Upper lobe of left lung (tissue), 6 donors: Measurements from ENCODE around the gene ODF4. TPM values are rescaled to one million over a fixed set of nuclear protein-coding genes. Genes with fewer than 3 reads are reported as not detected.
"Not testable (repeated sequence)": the region's sequence is repeated elsewhere in the genome, so short reads cannot be mapped to it uniquely, and the experiment has no call there.

ENCODE experiments used
- ATAC-seq, 2 donors: fragments of 200-7000 bp; cut with Tn5 transposase; one replicate each; pipeline ENCODE4 v1.9.1; 2022; ENCODE audit warnings: mild to moderate bottlenecking in 2 of 2, moderate library complexity in 2 of 2; ENCODE audit not compliant: low FRiP score in 2 of 2
- DNase-seq, 2 donors: peaks; one replicate each; pipeline ENCODE4 v3.0.0-alpha.2; 2019 to 2020
- H3K27ac ChIP-seq, 4 donors: fragments of 200-600 bp; sonication (generic); one replicate each; pipeline ENCODE4 v1.5.1; 2016 to 2019
- H3K27me3 ChIP-seq, 4 donors: fragments of 200-600 bp; sonication (generic); one replicate each; pipeline ENCODE4 v1.5.1; 2017 to 2019
- H3K36me3 ChIP-seq, 4 donors: fragments of 200-600 bp; sonication (generic); one replicate each; pipeline ENCODE4 v1.5.1; 2016 to 2019
- H3K4me1 ChIP-seq, 4 donors: fragments of 200-600 bp; sonication (generic); one replicate each; pipeline ENCODE4 v1.5.1; 2018 to 2019
- H3K4me3 ChIP-seq, 4 donors: fragments of 200-600 bp; sonication (generic); one replicate each; pipeline ENCODE4 v1.5.1; 2017 to 2019; ENCODE audit warnings: mild to moderate bottlenecking in 2 of 4, moderate library complexity in 1 of 4
- H3K9me3 ChIP-seq, 4 donors: fragments of 200-600 bp; sonication (generic); one replicate each; pipeline ENCODE4 v1.5.1; 2018 to 2019
- EP300 ChIP-seq, 4 donors: sonication (generic); formaldehyde crosslinking; IDR thresholded peaks; one replicate each; pipeline ENCODE4 v1.5.1; 2017; ENCODE audit warnings: antibody characterized with exemption in 4 of 4, control low read depth in 2 of 4
- POLR2A ChIP-seq, 4 donors: fragments of 450-650 bp; IDR thresholded peaks; one replicate each; pipeline ENCODE4 v1.5.1; 2016 to 2017; ENCODE audit warnings: antibody characterized with exemption in 4 of 4, mild to moderate bottlenecking in 2 of 4
- POLR2AphosphoS5 ChIP-seq, 2 donors: sonication (generic); formaldehyde crosslinking; IDR thresholded peaks; one replicate each; pipeline ENCODE4 v1.5.1; 2017; ENCODE audit warnings: antibody characterized with exemption in 2 of 2
- WGBS, 2 donors: methylation state at CpG; one replicate each; pipeline ENCODE4 v1.1.5; 2017 to 2018; 5-methylcytosine and 5-hydroxymethylcytosine counted together
- total RNA-seq, 6 donors: library from RNA; depleted of rRNA in 4 of 6; stranded (reverse); fragments of >200 nt in 4 of 6; gene quantifications; one replicate each; pipeline versions ENCODE4 v1.1.0 to v1.2.1, GENCODE V29; 2016 to 2021
- TF ChIP-seq, protein P1 (sequence below), 6 experiments: fragments of 450-650 bp in 4 of 6; fragments of 200-600 bp in 2 of 6; sonication (generic) in 2 of 6; IDR thresholded peaks; one replicate each; pipeline ENCODE4 v1.5.1; 2016 to 2019; ENCODE audit warnings: antibody characterized with exemption in 6 of 6
- donor health status: DM: no; HTN: no; CAD: no; lungs with moderate emphysema.
- donor health status: DM: no; HTN: yes; CAD: no; lungs with severe emphysema.

ODF4 gene
- total RNA-seq, 6 donors from 2014 or later = not detected

GRCh38 chr17:8376271-8377067 lies 36.8 kb downstream of the ODF4 start, which contains the start of gene KRABD2:
KRABD2 (minus strand) TSS chr17:8376704.
- no peak for TF ChIP-seq EP300 (IDR thresholded peaks at IDR 0.05)
- TF ChIP-seq, protein P1, sequence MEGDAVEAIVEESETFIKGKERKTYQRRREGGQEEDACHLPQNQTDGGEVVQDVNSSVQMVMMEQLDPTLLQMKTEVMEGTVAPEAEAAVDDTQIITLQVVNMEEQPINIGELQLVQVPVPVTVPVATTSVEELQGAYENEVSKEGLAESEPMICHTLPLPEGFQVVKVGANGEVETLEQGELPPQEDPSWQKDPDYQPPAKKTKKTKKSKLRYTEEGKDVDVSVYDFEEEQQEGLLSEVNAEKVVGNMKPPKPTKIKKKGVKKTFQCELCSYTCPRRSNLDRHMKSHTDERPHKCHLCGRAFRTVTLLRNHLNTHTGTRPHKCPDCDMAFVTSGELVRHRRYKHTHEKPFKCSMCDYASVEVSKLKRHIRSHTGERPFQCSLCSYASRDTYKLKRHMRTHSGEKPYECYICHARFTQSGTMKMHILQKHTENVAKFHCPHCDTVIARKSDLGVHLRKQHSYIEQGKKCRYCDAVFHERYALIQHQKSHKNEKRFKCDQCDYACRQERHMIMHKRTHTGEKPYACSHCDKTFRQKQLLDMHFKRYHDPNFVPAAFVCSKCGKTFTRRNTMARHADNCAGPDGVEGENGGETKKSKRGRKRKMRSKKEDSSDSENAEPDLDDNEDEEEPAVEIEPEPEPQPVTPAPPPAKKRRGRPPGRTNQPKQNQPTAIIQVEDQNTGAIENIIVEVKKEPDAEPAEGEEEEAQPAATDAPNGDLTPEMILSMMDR (IDR thresholded peaks at IDR 0.05) = peak in 5 of 6 experiments; percentile 58 to 83 (median 70)
- TF ChIP-seq POLR2AphosphoS5 (IDR thresholded peaks at IDR 0.05) = peak; percentile 75 to 81
- peak in 2 of 4 donors; percentile 47 to 80 for TF ChIP-seq POLR2A (IDR thresholded peaks at IDR 0.05)
- Histone ChIP-seq H3K4me1 (peaks cover 34 to 37% (median 35%) of the 10 kb centered on the region in 4 donors), H3K9me3 (no peaks in the 10 kb centered on the region), H3K27me3 (no peaks in the 10 kb centered on the region), H3K36me3 (peaks cover 27 to 47% (median 46%) of the 10 kb centered on the region in 4 donors), H3K4me3 (peak within 1 kb of the TSS; percentile 23 to 88 (median 82)), H3K27ac (peak within 1 kb of the TSS; percentile 81 to 93 (median 88))
- 1% methylated on average over 29 to 40 of the region's 41 CpGs for WGBS, 2 donors
- DNase-seq (peak; percentile 89 to 97), ATAC-seq (peak; percentile 98 to 99)

GRCh38 chr17:8377422-8377821 lies 37.8 kb downstream of the ODF4 start:
- no peak for ATAC-seq
- TF ChIP-seq, protein P1 (IDR thresholded peaks at IDR 0.05) = no peak
- no peak for TF ChIP-seq EP300 (IDR thresholded peaks at IDR 0.05)
- no peak for DNase-seq
- peaks cover 42 to 46% (median 44%) of the 10 kb centered on the region in 4 donors for H3K4me1 ChIP-seq
- peaks cover 27 to 52% (median 49%) of the 10 kb centered on the region in 4 donors for H3K36me3 ChIP-seq
- no peaks in the 10 kb centered on the region for H3K27me3 ChIP-seq
- H3K27ac ChIP-seq = peak overlapping the region in 1 of 4 donors; percentile 84
- WGBS, 2 donors = 88 to 94% methylated on average over 4 of the region's 4 CpGs
- H3K9me3 ChIP-seq = no peaks in the 10 kb centered on the region
- no peak overlapping the region for H3K4me3 ChIP-seq

- H3K36me3 ChIP-seq = peaks cover 27 to 52% (median 49%) of the 10 kb centered on the region in 4 donors
- not testable (repeated sequence) for H3K9me3 ChIP-seq, H3K4me3 ChIP-seq, ATAC-seq, DNase-seq, H3K27me3 ChIP-seq, H3K27ac ChIP-seq
- H3K4me1 ChIP-seq = peaks cover 42 to 46% (median 44%) of the 10 kb centered on the region in 4 donors
- WGBS, 2 donors = 84 to 91% methylated on average over 8 of the region's 8 CpGs
Measured at GRCh38 chr17:8378117-8378516, 38.5 kb downstream of the ODF4 start.

- 65 to 67% methylated on average over 3 of the region's 3 CpGs for WGBS, 2 donors
- no peak for DNase-seq
- no peak for ATAC-seq
- TF ChIP-seq, protein P1 (IDR thresholded peaks at IDR 0.05) = no peak
- TF ChIP-seq EP300 (IDR thresholded peaks at IDR 0.05) (no peak), POLR2AphosphoS5 (IDR thresholded peaks at IDR 0.05) (no peak), POLR2A (IDR thresholded peaks at IDR 0.05) (no peak)
- Histone ChIP-seq H3K27ac (no peak overlapping the region), H3K36me3 (peaks cover 27 to 52% (median 49%) of the 10 kb centered on the region in 4 donors), H3K4me3 (no peak overlapping the region), H3K27me3 (no peaks in the 10 kb centered on the region), H3K4me1 (peaks cover 52 to 57% (median 54%) of the 10 kb centered on the region in 4 donors), H3K9me3 (no peaks in the 10 kb centered on the region)
Measured at GRCh38 chr17:8380049-8380448, 40.4 kb downstream of the ODF4 start.

- TF ChIP-seq, protein P1 (IDR thresholded peaks at IDR 0.05) = no peak
- TF ChIP-seq POLR2AphosphoS5 (IDR thresholded peaks at IDR 0.05) (no peak), EP300 (IDR thresholded peaks at IDR 0.05) (no peak), POLR2A (IDR thresholded peaks at IDR 0.05) (no peak)
- Histone ChIP-seq H3K27ac (peak overlapping the region; percentile 81 to 93 (median 90)), H3K36me3 (peaks cover 27 to 47% (median 43%) of the 10 kb centered on the region in 4 donors), H3K4me3 (peak overlapping the region; percentile 67 to 97 (median 80)), H3K9me3 (no peaks in the 10 kb centered on the region), H3K4me1 (peaks cover 40 to 43% (median 41%) of the 10 kb centered on the region in 4 donors), H3K27me3 (no peaks in the 10 kb centered on the region)
- 17 to 21% methylated on average over 27 of the region's 27 CpGs for WGBS, 2 donors
- DNase-seq (no peak), ATAC-seq (no peak)
Measured at GRCh38 chr17:8382052-8382879, 42.6 kb downstream of the ODF4 start.
